ENCODE results near the gene NOM1.
"Not testable (repeated sequence)": the region's sequence is repeated elsewhere in the genome, so short reads cannot be mapped to it uniquely, and the experiment has no call there.

The NOM1 gene

GRCh38 chr7:156929789-156930539 is 19.5 kb upstream of the NOM1 start:
- in situ Hi-C loops (cut with MboI; ENCODE audit: low sequenced_read_pairs, unreplicated experiment) = no loop called here
- DNase-seq (ENCODE audit: low spot score) = no peak
- no peak for TF ChIP-seq CTCF (IDR thresholded peaks at IDR 0.05; ENCODE audit: borderline replicate concordance, control extremely low read depth, extremely low read depth, insufficient read depth, missing control alignments)

GRCh38 chr7:156932006-156932405 is 17.5 kb upstream of the NOM1 start:
- DNase-seq (ENCODE audit: low spot score) = no peak
- in situ Hi-C loops (cut with MboI; ENCODE audit: low sequenced_read_pairs, unreplicated experiment) = no loop called here

GRCh38 chr7:156935250-156935649 is 14.3 kb upstream of the NOM1 start:
- no peak for DNase-seq (ENCODE audit: low spot score)
- in situ Hi-C loops (cut with MboI; ENCODE audit: low sequenced_read_pairs, unreplicated experiment) = no loop called here
- TF ChIP-seq CTCF (IDR thresholded peaks at IDR 0.05; ENCODE audit: borderline replicate concordance, control extremely low read depth, extremely low read depth, insufficient read depth, missing control alignments) = no peak

More at GRCh38 chr7:156932006-156932405, 17.5 kb upstream of the NOM1 start:
- TF ChIP-seq CTCF (IDR thresholded peaks at IDR 0.05; ENCODE audit: borderline replicate concordance, control extremely low read depth, extremely low read depth, insufficient read depth, missing control alignments) = no peak

GRCh38 chr7:156936766-156937165 is 12.7 kb upstream of the NOM1 start:
- in situ Hi-C loops (cut with MboI; ENCODE audit: low sequenced_read_pairs, unreplicated experiment); DNase-seq (ENCODE audit: low spot score): not testable (repeated sequence)

GRCh38 chr7:156940421-156941122 is 8.9 kb upstream of the NOM1 start:
- no peak for TF ChIP-seq CTCF (IDR thresholded peaks at IDR 0.05; ENCODE audit: borderline replicate concordance, control extremely low read depth, extremely low read depth, insufficient read depth, missing control alignments)
- in situ Hi-C loops (cut with MboI; ENCODE audit: low sequenced_read_pairs, unreplicated experiment) = no loop called here
- DNase-seq (ENCODE audit: low spot score) = no peak

DNA sequence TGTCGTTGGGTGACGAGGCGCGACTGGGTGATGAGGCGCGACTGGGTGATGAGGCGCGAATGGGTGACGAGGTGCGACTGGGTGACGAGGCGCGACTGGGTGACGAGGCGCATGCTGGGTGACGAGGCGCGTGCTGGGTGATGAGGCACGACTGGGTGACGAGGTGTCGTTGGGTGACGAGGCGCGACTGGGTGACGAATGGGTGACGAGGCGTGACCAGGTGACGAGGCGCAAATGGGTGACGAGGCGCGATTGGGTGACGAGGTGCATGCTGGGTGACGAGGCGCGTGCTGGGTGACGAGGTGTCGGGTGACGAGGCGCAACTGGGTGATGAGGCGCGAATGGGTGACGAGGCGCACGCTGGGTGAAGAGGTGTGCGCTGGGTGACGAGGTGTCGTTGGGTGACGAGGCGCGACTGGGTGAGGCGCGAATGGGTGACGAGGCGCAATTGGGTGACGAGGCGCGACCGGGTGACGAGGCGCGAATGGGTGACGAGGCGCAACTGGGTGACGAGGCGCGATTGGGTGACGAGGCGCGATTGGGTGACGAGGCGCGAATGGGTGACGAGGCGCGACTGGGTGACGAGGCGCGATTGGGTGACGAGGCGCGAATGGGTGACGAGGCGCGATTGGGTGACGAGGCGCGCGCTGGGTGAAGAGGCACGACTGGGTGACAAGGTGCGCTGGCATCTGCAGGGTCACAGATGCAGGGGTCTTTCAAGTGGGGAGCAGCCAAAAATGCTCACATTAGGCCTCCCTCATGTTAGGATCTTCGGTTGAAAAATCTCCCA is 7.9 kb upstream of the NOM1 start:
- in situ Hi-C loops (cut with MboI; ENCODE audit: low sequenced_read_pairs, unreplicated experiment) = no loop called here
- no peak for DNase-seq (ENCODE audit: low spot score)
- TF ChIP-seq CTCF (IDR thresholded peaks at IDR 0.05; ENCODE audit: borderline replicate concordance, control extremely low read depth, extremely low read depth, insufficient read depth, missing control alignments) = no peak

Data from GM13976 (cell line).